NCI-H1105 treated with DMSO at 0.1 percent for 48 hours (cell line): ENCODE measurements around the gene ZSCAN10.
A peak's percentile ranks its signal among the peaks of the same experiment; 100 is the strongest.
"Not testable (repeated sequence)": the region's sequence is repeated elsewhere in the genome, so short reads cannot be mapped to it uniquely, and the experiment has no call there.

ENCODE experiments used
- DNase-seq: peaks from one replicate; lab custom pipeline; 2025; lab: John Stamatoyannopoulos, UW

Gene ZSCAN10

DNA sequence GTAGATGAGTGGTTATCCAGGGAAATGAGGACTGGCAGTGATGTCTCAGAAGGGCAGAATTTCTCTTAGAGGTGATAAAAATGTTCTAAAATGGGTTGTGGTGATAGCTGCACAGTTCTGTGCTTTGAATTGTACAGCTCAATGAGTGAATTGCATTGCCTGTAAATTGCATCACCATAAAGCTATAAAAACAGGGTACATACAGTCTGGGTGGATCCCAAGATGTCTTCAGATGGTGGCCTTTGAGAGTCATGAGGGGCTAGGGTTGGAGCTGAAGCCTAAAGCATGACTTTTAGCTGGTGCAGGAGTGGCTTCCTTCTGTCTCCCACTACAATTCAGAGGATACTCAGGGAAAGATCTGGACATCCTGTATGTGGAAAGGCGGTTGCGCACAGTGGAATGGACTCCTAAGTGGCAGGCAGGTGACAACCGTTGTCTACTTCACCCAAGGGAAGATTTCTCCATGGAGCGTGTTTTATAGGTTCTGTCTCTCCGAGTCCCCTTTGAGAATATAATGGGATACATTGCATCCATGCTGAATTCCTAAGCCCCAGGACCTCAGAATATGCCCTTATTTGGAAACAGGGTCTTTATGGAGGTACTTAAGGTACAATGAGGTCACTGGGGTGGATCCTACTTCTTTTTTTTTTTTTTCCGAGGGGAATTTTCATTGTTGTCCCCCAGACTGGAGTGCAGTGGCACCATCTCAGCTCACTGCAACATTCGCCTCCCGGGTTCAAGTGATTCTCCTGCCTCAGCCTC, 35.3 kb downstream of the ZSCAN10 start:
- DNase-seq: no peak

GRCh38 chr16:3062553-3062952, 36.5 kb downstream of the ZSCAN10 start:
- no peak for DNase-seq

- no peak for DNase-seq
These were observed 38.6 kb downstream of the ZSCAN10 start for GRCh38 chr16:3060339-3061127.

DNA sequence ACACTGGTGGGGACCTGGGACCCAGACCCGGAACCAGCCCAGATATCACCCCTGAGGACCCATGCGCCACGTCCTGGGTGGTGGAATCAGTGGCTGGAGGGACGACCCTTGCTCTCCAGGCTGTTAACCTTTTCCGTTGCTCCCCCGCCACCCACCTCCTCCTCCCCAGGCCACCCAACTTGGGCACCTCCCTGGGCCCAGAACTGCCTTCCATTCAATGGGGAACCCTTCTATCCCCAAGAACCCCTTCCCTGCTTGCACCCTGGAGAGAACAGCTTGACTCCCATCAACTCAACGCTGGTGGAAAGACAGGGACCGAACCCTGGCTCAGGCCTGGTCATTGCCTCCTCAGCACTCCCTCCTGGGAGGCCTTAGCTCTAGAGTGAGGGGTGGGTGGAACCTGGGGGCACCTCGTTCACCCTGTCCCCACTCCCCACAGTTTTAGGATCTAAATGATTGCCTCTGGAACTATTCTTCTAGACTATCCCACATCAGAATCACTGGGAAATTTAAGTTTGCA, 39.3 kb downstream of the ZSCAN10 start:
- DNase-seq: no peak

DNA sequence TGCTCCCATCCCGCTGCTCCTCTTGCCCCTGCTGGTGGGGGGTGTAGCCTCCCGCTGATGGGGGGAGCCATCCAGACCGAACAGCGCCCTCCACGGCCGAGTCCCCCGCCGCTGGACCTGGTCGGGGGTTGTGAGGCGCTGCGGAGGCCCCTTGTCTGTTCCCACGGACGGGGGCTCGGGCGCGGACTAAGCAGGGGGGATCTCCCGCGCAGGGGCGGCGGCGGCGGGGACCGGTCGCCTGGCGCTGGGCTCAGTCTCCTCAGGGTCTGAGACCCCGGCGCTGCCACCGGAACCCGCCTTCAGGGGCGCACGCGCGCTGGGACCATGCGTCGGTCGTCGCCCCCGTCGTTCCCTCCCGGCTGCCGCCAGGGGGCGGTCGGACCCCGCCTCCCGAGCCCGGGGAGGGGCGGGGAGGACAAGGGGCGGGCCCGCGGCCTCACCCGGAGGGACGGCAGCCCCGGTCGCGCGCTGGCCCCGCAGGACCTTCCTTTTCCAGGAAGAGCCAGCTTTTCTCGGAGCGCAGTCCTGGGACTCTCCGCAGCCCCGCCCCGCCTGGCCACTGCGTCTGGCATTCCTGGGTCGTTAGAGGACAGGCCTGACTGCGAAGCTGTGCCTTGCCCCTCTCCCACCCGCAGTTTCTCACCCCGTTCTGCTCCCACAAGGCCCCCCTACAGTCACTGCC, 39.9 kb downstream of the ZSCAN10 start:
- peak; percentile 44 for DNase-seq

DNA sequence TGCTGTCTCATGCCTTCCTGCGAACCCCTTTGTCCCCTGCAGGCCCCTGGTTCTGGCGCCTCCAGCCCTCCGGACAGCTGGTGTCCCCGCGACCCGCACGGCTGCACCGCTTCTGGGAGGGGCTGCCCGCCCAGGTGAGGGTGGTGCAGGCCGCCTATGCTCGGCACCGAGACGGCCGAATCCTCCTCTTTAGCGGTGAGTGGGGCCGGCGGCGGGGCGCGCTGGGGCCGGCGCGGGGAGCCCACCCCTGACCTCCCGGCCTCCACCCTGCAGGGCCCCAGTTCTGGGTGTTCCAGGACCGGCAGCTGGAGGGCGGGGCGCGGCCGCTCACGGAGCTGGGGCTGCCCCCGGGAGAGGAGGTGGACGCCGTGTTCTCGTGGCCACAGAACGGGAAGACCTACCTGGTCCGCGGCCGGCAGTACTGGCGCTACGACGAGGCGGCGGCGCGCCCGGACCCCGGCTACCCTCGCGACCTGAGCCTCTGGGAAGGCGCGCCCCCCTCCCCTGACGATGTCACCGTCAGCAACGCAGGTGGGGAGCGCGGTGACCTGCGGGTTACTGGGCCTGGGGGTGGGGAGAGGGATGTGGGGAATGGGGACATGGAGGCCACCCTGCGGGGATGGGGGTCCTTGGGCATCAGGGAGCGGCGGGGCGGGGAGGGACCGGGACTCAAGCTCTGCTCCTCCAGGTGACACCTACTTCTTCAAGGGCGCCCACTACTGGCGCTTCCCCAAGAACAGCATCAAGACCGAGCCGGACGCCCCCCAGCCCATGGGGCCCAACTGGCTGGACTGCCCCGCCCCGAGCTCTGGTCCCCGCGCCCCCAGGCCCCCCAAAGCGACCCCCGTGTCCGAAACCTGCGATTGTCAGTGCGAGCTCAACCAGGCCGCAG, 40.7 kb downstream of the ZSCAN10 start:
- peak; percentile 8 for DNase-seq

GRCh38 chr16:3057181-3058138, 41.6 kb downstream of the ZSCAN10 start:
- DNase-seq: no peak

GRCh38 chr16:3056336-3057180, 42.5 kb downstream of the ZSCAN10 start:
- no peak for DNase-seq

- not testable (repeated sequence) for DNase-seq
These were observed 43.4 kb downstream of the ZSCAN10 start for GRCh38 chr16:3055734-3056115.

DNA sequence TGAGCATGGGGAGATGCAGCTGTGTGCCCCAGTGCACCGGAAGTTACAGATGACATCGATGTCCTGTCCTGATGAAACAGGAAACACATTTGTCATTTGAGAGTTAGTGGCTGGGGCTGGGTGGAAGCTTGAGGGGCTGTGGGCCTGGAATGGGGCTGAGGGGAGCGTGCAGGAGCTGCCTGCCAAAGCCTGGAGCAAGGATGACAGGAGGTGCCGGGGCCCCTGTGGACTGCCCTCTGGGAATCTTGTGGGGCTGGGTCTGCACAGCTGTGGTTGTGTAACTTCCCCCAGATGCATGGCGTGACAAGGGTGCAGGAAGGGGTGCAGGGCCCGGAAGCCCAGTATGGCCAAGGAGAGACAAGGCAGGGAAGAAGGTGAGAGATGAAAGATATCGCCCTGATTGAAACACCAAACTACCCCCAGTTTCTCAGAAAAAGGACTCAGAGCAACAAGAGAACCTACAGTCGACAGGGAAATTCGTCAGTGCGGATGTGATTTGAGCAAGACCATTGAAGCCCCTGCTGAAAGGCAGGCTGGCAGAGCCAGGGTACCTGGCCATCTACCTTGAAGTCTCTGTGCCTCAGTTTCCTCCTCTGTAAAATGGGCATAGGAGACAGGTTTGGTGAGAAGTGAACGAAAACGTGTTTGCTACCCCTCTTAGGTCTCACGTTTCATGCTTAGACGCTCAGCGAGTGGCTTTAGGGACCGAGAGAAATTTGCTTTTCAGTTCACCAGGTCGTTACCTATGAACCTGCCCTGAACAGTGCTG, 43.9 kb downstream of the ZSCAN10 start:
- DNase-seq: no peak

DNA sequence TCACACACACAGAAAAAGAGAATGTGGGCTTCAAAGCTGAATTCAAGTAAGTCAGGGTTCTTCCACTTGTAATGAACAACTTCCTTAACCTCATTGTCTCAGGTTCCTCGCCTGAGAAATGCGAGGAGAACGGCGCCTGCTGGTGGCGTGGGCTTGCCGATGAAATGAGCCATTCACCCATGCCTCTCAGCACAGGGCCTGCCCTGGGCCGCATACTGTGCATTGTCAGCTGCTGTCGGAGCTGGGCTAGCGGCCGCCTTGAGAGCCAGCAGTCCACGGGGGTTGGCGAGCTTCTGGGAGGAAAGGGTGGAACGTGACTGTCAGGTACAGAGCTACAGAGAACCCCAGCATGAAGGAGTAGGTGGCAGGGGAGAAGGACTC, 45.8 kb downstream of the ZSCAN10 start:
- not testable (repeated sequence) for DNase-seq

DNA sequence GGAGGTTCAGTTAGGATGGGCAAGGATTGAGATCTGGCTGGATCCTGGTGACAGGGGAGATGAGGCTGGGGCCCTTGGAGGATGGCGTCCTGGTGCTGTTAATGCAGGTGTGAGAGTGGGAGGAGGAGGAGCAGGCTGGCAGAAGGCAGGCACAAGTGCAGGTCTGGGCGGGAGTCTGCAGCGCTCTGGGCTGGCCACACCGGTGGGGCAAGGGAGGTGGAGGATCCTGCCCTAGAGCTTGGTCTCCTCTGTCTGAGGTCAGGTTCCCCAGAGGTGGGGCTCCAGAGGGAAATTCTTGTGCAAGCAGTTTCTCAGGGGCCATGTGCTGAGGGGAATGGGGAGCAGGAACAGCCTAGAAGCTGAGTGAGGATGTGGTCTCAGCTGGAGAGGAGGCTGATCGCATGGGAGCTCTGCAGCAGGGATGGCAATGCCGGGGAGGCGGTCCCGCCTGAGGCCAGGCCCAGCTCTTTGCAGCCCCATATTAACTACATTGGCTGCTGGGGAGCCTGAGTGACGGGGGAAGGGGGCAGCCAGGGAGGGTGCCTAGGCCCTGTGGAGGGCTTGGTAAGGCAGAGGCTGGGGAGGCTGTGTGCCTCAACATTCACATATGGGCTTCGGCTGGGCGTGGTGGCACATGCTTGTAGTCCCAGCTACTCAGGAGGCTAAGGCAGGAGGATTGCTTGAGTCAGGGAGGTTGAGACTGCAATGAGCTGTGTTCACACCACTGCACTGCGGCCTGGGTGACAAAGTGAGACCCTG, 46.3 kb downstream of the ZSCAN10 start:
- not testable (repeated sequence) for DNase-seq

DNA sequence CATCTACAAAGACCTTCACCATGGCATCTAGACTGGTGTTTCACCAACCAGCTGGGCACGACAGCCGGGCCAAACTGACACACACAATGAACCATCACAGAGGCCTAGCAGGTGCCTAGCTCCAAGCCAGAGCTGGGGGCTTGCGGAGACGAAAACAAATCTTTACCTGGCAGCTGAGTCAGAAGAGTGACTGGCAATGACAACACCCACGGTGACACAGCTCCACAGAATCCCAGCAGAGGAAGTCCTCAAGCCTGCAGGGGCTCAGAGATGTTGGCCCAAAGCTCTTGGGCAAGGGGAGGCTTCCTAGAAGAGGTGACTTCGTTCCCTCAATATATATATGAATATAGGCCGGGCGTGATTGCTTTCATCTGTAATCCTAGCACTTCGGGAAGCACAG, 47.6 kb downstream of the ZSCAN10 start:
- DNase-seq: no peak

- DNase-seq: no peak
These were observed 48.1 kb downstream of the ZSCAN10 start for GRCh38 chr16:3051009-3051408.

GRCh38 chr16:3050487-3050886, 48.6 kb downstream of the ZSCAN10 start:
- DNase-seq: no peak

- DNase-seq: no peak
These were observed 49.1 kb downstream of the ZSCAN10 start for GRCh38 chr16:3049921-3050481.

DNA sequence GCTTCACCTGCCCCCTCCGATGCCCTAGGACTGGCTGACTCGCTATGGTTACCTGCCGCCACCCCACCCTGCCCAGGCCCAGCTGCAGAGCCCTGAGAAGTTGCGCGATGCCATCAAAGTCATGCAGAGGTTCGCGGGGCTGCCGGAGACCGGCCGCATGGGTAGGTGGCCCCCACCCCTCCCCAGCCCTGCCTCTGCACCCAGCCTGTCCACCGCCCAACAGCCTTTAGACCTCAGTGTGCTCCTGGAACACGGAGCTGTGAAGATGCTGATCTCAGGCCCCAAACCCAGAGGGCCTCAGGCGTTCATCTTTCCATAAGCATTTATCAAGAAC, 51.7 kb downstream of the ZSCAN10 start:
- DNase-seq: no peak
